PFSK-1 (cell line): ENCODE measurements around the gene FRRS1L.

Experiments used
- FOXP2 ChIP-seq: optimal IDR thresholded peaks from 2 replicates; pipeline ENCODE3; 2011; ENCODE audit warnings: borderline replicate concordance, control low read depth, inconsistent platforms; ENCODE audit not compliant: insufficient read depth; ENCODE audit errors: extremely low read length, extremely low read depth
- POLR2AphosphoS5 ChIP-seq: IDR thresholded peaks from 2 replicates; pipeline ENCODE4 v1.6.1; 2012; ENCODE audit warnings: low read depth, mild to moderate bottlenecking, control low read depth, low read length, moderate library complexity
- SIN3A ChIP-seq: IDR thresholded peaks from 2 replicates; pipeline ENCODE4 v1.6.1; 2012; ENCODE audit warnings: mild to moderate bottlenecking, low read length, moderate library complexity, borderline replicate concordance; ENCODE audit not compliant: insufficient read depth
- TAF1 ChIP-seq: IDR thresholded peaks from 2 replicates; pipeline ENCODE4 v1.6.1; 2012; ENCODE audit warnings: low read length, control low read depth, borderline replicate concordance; ENCODE audit not compliant: insufficient read depth
- TF ChIP-seq, protein P1 (sequence below), 2 experiments: IDR thresholded peaks; 2 replicates each; pipeline versions ENCODE4 v1.6.1 to v1.8.0; 2011 to 2012; ENCODE audit warnings: low read depth in 2 of 2, low read length in 2 of 2, control low read depth in 1 of 2, inconsistent platforms in 1 of 2, mild to moderate bottlenecking in 1 of 2, moderate library complexity in 1 of 2; ENCODE audit not compliant: insufficient read depth in 1 of 2

FRRS1L gene

DNA sequence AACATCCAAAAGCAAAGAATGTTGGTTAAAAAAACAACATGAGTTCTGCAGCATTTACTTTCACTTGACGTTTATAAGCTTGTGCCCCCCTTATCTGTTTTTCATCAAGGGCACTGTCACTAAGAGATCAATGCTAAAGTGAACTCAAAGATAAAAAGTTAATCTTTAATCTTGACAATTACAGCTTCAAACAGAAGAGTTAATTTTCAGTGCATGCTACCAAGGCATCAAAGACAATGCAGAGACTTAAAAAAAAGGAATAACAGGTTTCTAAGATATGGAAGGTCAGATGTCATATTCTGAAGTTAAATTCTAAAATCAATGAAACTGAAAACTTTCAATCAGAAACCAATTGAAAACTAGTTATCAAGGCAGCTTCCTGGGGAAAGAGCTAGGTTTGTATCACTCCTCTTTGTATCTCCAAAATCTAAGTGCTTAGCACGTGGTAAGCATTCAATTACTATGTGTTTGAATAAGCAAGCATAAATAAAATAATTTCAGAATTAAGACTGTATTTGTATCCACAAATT is 84.9 kb downstream of the FRRS1L start:
- TF ChIP-seq POLR2AphosphoS5 (no peak), TAF1 (no peak), SIN3A (no peak), FOXP2 (no peak)
- TF ChIP-seq, protein P1, sequence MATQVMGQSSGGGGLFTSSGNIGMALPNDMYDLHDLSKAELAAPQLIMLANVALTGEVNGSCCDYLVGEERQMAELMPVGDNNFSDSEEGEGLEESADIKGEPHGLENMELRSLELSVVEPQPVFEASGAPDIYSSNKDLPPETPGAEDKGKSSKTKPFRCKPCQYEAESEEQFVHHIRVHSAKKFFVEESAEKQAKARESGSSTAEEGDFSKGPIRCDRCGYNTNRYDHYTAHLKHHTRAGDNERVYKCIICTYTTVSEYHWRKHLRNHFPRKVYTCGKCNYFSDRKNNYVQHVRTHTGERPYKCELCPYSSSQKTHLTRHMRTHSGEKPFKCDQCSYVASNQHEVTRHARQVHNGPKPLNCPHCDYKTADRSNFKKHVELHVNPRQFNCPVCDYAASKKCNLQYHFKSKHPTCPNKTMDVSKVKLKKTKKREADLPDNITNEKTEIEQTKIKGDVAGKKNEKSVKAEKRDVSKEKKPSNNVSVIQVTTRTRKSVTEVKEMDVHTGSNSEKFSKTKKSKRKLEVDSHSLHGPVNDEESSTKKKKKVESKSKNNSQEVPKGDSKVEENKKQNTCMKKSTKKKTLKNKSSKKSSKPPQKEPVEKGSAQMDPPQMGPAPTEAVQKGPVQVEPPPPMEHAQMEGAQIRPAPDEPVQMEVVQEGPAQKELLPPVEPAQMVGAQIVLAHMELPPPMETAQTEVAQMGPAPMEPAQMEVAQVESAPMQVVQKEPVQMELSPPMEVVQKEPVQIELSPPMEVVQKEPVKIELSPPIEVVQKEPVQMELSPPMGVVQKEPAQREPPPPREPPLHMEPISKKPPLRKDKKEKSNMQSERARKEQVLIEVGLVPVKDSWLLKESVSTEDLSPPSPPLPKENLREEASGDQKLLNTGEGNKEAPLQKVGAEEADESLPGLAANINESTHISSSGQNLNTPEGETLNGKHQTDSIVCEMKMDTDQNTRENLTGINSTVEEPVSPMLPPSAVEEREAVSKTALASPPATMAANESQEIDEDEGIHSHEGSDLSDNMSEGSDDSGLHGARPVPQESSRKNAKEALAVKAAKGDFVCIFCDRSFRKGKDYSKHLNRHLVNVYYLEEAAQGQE (IDR thresholded peaks at IDR 0.05; ENCODE audit: insufficient read depth in 1 of 2, low read depth in 2 of 2, low read length in 2 of 2), result no peak
